ENCODE measurements around the gene TEX26.

TEX26 gene

GRCh38 chr13:30933354-30933670 is 856 bp downstream of the TEX26 start:
- H3K9me3 ChIP-seq (ENCODE audit: severe bottlenecking), result no peaks in the 10 kb centered on the region
- H3K27ac ChIP-seq (ENCODE audit: poor library complexity, severe bottlenecking), result no peak overlapping the region
- no peaks in the 10 kb centered on the region for H3K36me3 ChIP-seq (ENCODE audit: low read depth)
- DNase-seq (ENCODE audit: low spot score) (no peak), ATAC-seq (ENCODE audit: low read depth) (no peak)
- H3K27me3 ChIP-seq (ENCODE audit: insufficient read depth, poor library complexity, severe bottlenecking), result no peaks in the 10 kb centered on the region
- no peak overlapping the region for H3K4me3 ChIP-seq (ENCODE audit: severe bottlenecking)
- H3K4me1 ChIP-seq (ENCODE audit: insufficient read depth, poor library complexity, severe bottlenecking), result no peaks in the 10 kb centered on the region
- no peak for TF ChIP-seq CTCF (IDR thresholded peaks at IDR 0.05; ENCODE audit: poor library complexity, severe bottlenecking)

GRCh38 chr13:30934381-30934780 is 1.9 kb downstream of the TEX26 start:
- Histone ChIP-seq H3K4me3 (ENCODE audit: severe bottlenecking) (no peak overlapping the region), H3K36me3 (ENCODE audit: low read depth) (no peaks in the 10 kb centered on the region), H3K9me3 (ENCODE audit: severe bottlenecking) (no peaks in the 10 kb centered on the region), H3K4me1 (ENCODE audit: insufficient read depth, poor library complexity, severe bottlenecking) (no peaks in the 10 kb centered on the region), H3K27me3 (ENCODE audit: insufficient read depth, poor library complexity, severe bottlenecking) (no peaks in the 10 kb centered on the region), H3K27ac (ENCODE audit: poor library complexity, severe bottlenecking) (no peak overlapping the region)
- no peak for ATAC-seq (ENCODE audit: low read depth)
- DNase-seq (ENCODE audit: low spot score), result no peak
- no peak for TF ChIP-seq CTCF (IDR thresholded peaks at IDR 0.05; ENCODE audit: poor library complexity, severe bottlenecking)

GRCh38 chr13:30934803-30935202 is 2.3 kb downstream of the TEX26 start:
- no peak for DNase-seq (ENCODE audit: low spot score)
- H3K4me3 ChIP-seq (ENCODE audit: severe bottlenecking), result no peak overlapping the region
- H3K4me1 ChIP-seq (ENCODE audit: insufficient read depth, poor library complexity, severe bottlenecking), result no peaks in the 10 kb centered on the region
- no peak overlapping the region for H3K27ac ChIP-seq (ENCODE audit: poor library complexity, severe bottlenecking)
- TF ChIP-seq CTCF (IDR thresholded peaks at IDR 0.05; ENCODE audit: poor library complexity, severe bottlenecking), result no peak
- ATAC-seq (ENCODE audit: low read depth), result no peak
- no peaks in the 10 kb centered on the region for H3K36me3 ChIP-seq (ENCODE audit: low read depth)
- H3K27me3 ChIP-seq (ENCODE audit: insufficient read depth, poor library complexity, severe bottlenecking), result no peaks in the 10 kb centered on the region
- no peaks in the 10 kb centered on the region for H3K9me3 ChIP-seq (ENCODE audit: severe bottlenecking)

GRCh38 chr13:30936971-30937370 is 4.5 kb downstream of the TEX26 start:
- no peaks in the 10 kb centered on the region for H3K4me1 ChIP-seq (ENCODE audit: insufficient read depth, poor library complexity, severe bottlenecking)
- no peaks in the 10 kb centered on the region for H3K9me3 ChIP-seq (ENCODE audit: severe bottlenecking)
- H3K36me3 ChIP-seq (ENCODE audit: low read depth), result no peaks in the 10 kb centered on the region
- H3K27ac ChIP-seq (ENCODE audit: poor library complexity, severe bottlenecking), result no peak overlapping the region
- ATAC-seq (ENCODE audit: low read depth) (no peak), DNase-seq (ENCODE audit: low spot score) (no peak)
- no peak for TF ChIP-seq CTCF (IDR thresholded peaks at IDR 0.05; ENCODE audit: poor library complexity, severe bottlenecking)
- no peaks in the 10 kb centered on the region for H3K27me3 ChIP-seq (ENCODE audit: insufficient read depth, poor library complexity, severe bottlenecking)
- no peak overlapping the region for H3K4me3 ChIP-seq (ENCODE audit: severe bottlenecking)

GRCh38 chr13:30943881-30944280 is 11.4 kb downstream of the TEX26 start:
- no peak for DNase-seq (ENCODE audit: low spot score)
- Histone ChIP-seq H3K9me3 (ENCODE audit: severe bottlenecking) (no peaks in the 10 kb centered on the region), H3K4me3 (ENCODE audit: severe bottlenecking) (no peak overlapping the region)

More at GRCh38 chr13:30943881-30944280, 11.4 kb downstream of the TEX26 start:
- no peaks in the 10 kb centered on the region for H3K36me3 ChIP-seq (ENCODE audit: low read depth)
- no peak for ATAC-seq (ENCODE audit: low read depth)
- no peaks in the 10 kb centered on the region for H3K27me3 ChIP-seq (ENCODE audit: insufficient read depth, poor library complexity, severe bottlenecking)
- no peak overlapping the region for H3K27ac ChIP-seq (ENCODE audit: poor library complexity, severe bottlenecking)
- H3K4me1 ChIP-seq (ENCODE audit: insufficient read depth, poor library complexity, severe bottlenecking), result no peaks in the 10 kb centered on the region
- no peak for TF ChIP-seq CTCF (IDR thresholded peaks at IDR 0.05; ENCODE audit: poor library complexity, severe bottlenecking)

All from RWPE2 (cell line).